ENCODE results near the gene TACR2.

Gene TACR2

GRCh38 chr10:69382382-69383117, 34.2 kb downstream of the TACR2 start:
- TF ChIP-seq ZFX (IDR thresholded peaks at IDR 0.05): no peak
- TF ChIP-seq, protein P1, sequence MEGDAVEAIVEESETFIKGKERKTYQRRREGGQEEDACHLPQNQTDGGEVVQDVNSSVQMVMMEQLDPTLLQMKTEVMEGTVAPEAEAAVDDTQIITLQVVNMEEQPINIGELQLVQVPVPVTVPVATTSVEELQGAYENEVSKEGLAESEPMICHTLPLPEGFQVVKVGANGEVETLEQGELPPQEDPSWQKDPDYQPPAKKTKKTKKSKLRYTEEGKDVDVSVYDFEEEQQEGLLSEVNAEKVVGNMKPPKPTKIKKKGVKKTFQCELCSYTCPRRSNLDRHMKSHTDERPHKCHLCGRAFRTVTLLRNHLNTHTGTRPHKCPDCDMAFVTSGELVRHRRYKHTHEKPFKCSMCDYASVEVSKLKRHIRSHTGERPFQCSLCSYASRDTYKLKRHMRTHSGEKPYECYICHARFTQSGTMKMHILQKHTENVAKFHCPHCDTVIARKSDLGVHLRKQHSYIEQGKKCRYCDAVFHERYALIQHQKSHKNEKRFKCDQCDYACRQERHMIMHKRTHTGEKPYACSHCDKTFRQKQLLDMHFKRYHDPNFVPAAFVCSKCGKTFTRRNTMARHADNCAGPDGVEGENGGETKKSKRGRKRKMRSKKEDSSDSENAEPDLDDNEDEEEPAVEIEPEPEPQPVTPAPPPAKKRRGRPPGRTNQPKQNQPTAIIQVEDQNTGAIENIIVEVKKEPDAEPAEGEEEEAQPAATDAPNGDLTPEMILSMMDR (conservative IDR thresholded peaks at IDR 0.05): no peak
- no peak overlapping the region for H3K27ac ChIP-seq

DNA sequence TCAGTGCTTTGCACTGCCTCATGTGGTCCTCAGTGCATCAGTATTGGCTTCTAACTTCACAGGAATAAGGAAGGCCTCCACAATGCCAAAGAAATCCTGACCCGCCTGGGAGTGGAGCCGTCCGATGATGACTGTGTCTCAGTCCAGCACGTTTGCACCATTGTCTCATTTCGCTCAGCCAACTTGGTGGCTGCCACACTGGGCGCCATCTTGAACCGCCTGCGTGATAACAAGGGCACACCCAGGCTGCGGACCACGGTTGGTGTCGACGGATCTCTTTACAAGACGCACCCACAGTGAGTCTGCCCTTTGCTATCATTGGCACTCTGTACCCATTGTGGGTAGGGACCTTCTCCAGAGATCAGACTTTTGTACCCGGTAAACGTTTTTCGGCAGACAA, 36.9 kb downstream of the TACR2 start:
- H3K27ac ChIP-seq: no peak overlapping the region
- no peak for TF ChIP-seq ZFX (IDR thresholded peaks at IDR 0.05)
- TF ChIP-seq, protein P1 (conservative IDR thresholded peaks at IDR 0.05): no peak

DNA sequence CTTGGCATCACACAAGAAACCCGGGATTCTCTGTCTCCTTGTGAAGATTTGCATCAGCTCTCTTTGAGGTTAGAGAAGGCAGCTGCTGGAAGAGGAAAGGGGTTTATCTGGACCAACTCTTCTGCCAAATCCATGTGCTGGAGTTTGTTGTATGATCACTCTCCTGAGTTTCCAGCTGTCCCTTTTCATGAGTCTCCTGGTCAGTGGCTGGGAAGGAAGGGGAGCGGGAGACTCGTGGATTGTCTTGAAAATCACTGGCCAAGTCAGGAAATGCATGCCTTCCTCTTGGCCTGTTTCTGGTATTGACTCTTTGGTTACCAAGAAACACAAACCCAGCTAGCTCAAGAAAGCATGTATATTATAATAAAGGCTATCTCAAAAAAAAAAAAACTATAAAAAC, 38.8 kb downstream of the TACR2 start:
- H3K27ac ChIP-seq: no peak overlapping the region
- TF ChIP-seq ZFX (IDR thresholded peaks at IDR 0.05): no peak
- TF ChIP-seq, protein P1 (conservative IDR thresholded peaks at IDR 0.05): no peak

DNA sequence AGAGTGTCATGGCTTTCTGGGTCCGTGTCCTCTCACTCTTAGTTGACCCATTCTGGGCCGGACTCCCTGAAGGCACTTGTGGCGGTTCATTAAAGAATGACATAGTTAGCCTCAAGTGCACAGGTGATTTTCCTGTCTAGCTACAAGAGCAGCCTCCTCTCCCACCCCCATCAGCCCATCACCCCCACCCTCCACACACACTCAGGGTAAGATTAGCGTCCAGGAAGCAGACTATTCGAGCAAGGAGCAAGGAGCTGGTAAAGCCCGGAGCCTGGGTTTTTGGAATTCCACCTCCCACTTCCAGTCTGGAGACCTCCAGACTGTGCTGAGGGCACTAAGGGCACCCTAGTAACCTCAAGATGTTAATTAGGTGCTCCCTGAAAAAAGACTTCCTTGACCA, 39.5 kb downstream of the TACR2 start:
- peak overlapping the region; percentile 79 for H3K27ac ChIP-seq
- TF ChIP-seq, protein P1 (conservative IDR thresholded peaks at IDR 0.05): no peak
- no peak for TF ChIP-seq ZFX (IDR thresholded peaks at IDR 0.05)

DNA sequence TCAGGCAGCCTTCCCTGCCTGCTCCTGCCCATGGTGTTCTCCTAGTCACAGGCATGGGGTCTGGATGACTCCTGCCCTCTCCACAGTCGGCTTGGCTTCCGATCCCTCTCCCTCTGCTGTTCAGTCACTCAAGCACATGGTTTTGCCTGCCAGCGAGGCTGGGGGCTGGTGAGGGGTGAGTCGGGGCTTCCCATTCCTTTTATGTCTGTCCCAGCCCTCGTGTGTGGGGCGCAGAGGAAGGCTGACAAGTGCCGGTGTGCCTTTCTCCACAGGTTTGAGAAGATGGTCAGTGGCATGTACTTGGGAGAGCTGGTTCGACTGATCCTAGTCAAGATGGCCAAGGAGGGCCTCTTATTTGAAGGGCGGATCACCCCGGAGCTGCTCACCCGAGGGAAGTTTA, 40.1 kb downstream of the TACR2 start:
- TF ChIP-seq ZFX (IDR thresholded peaks at IDR 0.05): no peak
- TF ChIP-seq, protein P1 (conservative IDR thresholded peaks at IDR 0.05): no peak
- H3K27ac ChIP-seq: peak overlapping the region; percentile 79

GRCh38 chr10:69375307-69376151, 41.2 kb downstream of the TACR2 start:
- TF ChIP-seq, protein P1 (conservative IDR thresholded peaks at IDR 0.05): no peak
- no peak for TF ChIP-seq ZFX (IDR thresholded peaks at IDR 0.05)
- peak overlapping the region; percentile 79 for H3K27ac ChIP-seq

- no peak for TF ChIP-seq ZFX (IDR thresholded peaks at IDR 0.05)
- TF ChIP-seq, protein P1 (conservative IDR thresholded peaks at IDR 0.05): no peak
- peak overlapping the region; percentile 79 for H3K27ac ChIP-seq
Measured at GRCh38 chr10:69374931-69375306, 41.8 kb downstream of the TACR2 start.

Data from C4-2B (cell line).